ENCODE measurements around the gene TNFRSF12A.

GRCh38 chr16:2990891-2991290 lies 29.3 kb upstream of the TNFRSF12A start:
- TF ChIP-seq CTCF (IDR thresholded peaks at IDR 0.05) (no peak), POLR2AphosphoS5 (IDR thresholded peaks at IDR 0.05) (no peak), EP300 (IDR thresholded peaks at IDR 0.05) (no peak), POLR2A (IDR thresholded peaks at IDR 0.05) (no peak)
